CD4-positive, alpha-beta T cell treated with Interleukin-17A for 4 hours (primary cell): ENCODE results near the gene PANK3.
"Not testable (repeated sequence)": the region's sequence is repeated elsewhere in the genome, so short reads cannot be mapped to it uniquely, and the experiment has no call there.

ENCODE experiments used
- DNase-seq: peaks from one replicate; pipeline ENCODE4 v3.0.0-alpha.2; 2020; ENCODE audit warnings: mixed read lengths

PANK3 gene

DNA sequence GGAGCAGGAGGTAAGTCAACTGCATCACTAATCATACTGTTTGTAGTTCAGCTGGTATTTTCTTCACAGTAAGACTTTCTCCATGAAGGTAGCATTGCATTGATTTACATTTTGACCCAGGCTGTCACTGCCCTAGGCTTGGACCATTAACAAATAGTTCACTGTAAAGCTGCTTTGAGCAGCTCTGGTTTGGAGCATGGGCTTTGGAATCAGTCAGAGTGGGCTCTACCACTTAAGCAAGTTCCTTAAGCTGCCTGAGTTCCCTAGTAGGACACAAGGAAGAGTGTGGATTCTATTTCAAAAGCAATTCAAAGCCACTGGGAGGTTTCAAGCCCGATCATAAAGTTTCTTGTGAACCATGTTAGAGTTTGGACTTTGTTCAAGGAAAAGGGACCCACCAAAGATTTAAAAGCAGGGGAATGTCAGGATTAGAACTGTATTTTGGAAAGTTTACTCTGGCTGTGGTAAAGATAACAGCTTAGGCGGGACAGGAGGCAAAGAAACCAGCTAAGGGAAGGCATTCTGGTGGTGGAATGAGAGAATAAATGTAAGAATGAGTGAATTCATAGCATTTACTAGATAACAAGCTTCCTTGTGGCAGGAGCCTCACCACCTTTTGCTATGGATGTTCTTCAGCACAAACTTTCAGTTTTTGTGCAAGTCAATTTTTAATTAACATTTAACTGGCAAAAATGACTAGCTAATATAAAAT is 12.3 kb upstream of the PANK3 start:
- no peak for DNase-seq

DNA sequence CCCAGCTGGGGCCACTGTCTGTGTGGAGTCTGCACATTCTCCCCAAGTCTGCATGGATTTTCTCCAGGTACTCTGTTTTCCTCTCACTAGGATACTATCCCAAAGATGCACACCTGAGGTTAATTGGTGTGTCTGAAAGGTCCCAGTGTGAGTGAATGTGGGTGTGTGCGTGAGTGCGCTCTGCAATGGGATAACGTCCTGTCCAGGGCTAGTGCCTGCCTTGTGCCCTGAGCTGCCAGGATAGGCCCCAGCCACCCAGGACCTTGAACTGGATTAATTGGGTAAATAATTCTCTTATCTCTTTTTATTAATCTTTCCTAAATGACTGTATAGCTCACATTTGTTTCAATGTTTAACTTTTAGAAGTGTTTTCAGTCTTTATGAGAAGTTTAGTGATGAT is 11.5 kb upstream of the PANK3 start:
- DNase-seq = no peak

DNA sequence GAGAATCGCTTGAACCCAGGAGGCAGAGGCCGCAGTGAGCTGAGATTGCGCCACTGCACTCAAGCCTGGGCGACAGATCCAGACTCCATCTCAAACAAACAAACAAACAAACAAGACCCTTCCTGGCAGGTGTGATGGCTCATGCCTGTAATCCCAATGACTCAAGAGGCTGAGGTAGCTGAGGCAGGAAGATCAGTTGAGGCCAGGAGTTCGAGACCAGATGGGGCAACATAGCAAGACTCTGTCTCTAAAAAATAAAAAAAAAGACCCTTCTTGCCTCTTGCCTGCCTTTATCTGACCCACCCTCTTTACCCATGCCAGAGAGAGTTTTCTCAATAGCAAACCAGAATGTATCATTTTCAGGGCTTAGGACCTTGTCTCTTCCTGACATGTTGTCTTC is 8.8 kb upstream of the PANK3 start:
- DNase-seq = no peak

DNA sequence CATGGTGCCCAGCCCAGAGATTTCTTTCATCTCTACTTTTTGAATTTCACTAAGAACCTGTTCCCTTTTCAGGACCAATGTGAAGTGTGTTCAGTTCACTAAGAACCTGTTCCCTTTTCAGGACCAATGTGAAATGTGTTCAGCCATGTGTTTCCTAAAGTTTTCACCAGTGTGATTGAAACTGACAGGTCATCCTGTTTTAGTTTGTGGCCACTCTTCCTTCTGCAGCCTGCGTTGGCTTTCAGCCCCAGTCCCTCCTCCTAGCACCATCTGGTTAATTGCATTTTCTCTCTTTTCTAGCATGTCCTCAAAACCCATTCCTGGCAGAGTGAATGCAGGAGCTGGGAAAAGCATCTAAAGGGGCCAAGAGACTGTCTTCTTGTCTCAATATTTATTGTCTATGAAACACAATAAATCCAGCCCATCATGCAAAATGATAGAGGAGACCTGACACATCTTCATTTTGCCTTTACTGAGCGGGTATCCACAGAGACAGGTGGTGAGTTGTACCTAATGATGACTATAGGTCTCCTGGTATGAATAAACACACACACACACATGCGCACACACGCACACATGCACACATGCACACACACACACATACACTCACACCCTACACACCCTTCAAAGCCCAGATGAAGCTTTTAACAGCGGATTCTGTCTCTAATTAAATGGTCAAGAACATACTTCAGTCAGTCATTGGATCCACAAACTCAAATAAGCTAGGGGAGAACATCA is 6.1 kb upstream of the PANK3 start:
- DNase-seq = no peak

DNA sequence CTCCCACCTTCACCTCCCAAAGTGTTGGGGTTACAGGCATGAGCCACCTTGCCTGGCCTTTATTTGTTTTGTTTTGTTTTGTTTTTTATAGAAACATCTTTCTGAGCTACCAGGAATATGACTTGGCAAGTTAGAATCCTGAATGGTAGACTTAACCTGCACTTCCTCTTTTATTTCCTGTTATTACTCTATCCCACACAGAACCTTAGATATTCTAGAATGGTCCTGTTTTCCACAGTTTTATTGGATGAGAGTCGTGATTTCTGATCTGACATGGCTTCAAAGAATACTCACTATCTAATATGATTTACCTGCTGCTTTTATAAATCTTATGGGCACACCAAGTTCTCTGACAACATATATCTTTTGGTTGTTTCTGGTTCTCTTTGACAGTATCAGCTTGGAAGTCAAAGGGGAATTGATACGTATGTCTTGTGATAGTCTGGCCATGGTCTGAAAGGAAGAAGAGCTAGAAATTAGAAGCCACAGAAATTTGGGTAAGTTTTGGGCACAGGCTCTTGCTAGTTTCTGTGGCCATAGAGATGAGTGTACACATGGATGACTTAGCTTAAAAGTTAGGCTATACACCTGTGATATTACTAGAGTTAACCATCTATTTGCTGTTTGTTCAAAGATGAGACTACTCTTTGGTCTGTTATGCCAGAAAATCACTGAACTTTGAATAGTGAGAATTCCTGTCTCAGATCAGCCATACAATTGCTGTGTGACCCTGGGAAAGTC is 4.7 kb upstream of the PANK3 start:
- DNase-seq = no peak

DNA sequence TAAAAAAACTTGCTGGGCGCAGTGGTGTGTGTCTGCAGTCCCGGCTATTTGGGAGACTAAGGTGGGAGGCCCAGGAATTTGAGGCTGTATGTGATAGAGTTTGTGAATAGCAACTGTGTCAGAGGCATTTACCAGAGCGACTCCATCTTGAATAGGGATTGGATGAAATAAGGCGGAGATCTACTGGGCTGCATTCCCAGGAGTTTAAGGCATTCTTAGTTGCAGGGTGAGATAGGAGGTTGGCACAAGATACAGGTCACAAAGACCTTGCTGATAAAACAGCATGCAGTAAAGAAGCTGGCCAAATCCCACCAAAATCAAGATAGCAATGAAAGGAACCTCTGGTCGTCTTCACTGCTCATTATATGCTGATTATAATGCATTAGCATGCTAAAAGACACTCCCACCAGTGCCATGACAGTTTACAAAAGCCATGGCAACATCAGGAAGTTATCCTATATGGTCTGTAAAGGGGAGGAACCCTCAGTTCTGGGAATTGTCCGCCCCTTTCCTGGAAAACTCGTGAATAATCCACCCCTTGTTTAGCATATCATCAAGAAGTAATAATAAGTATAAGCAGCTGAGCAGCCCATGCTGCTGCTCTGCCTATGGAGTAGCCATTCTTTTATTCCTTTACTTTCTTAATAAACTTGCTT is 1.8 kb upstream of the PANK3 start:
- not testable (repeated sequence) for DNase-seq

DNA sequence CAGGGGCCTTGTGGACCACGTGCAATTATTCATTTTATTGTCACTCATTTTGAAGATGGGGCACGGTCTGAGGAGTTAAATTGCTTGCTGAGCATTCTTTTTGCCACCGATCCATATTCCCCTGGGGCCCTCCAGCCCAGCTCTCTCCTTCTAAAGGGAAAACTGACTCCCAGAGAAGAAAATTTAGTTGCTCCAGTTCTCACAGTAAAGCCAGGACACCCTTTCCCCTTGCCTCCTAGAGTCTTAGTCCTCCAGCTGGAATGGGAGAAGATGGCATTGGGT is 1.0 kb upstream of the PANK3 start:
- no peak for DNase-seq

DNA sequence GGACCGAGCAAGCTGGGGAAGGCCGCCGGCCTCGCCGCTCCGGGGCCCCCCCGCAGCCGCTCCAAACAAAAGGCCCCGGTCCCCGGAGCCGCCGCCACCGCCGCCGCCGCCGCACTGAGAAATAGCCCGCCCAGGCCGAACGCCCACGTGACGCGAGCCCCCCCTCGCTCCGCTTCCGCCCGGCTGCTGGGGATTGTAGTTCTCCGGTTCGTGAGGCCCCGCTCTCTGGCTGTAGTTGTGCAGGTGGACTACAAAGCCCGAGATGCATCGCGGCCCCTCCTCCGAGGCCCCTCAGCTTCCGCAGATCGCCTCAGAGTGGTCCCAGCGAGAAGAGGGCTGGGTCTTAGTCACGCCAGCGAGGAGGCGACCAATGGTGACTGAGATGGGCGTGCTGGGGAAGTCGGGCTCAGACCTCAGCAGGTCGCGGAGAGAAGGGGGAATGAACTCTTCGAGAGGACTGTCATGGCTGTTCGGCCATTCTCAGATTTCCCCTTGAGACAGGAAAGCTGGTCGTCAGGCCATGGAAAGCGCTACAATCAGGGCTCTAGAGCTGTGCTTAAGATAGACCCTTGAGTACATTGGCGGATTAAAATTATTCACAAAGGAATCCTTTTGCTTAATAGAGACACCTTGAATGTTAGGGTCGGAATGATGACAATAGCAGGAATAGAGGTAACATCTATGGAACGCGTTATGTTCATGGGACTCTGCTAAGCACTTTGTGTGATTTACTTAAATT is 489 bp upstream of the PANK3 start:
- peak; percentile 96 for DNase-seq

DNA sequence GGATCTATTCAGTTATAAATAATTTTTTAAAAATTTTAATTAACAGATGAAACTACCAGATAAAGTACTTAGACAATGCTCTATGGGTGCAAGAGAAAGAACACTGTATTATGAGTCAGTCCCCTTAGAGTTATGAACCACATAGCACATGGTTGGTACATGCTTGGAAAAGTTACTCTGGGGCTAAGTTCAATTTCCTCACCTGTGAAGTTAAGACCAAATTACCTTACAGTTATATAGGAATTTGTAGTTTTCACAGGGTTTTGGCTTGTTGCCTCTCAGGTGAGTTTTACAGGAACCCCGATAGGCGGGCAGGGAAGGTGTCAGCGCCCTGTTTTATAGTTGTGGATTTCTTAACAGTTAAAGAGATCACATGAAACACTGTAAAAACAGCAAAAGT is 1.2 kb downstream of the PANK3 start:
- no peak for DNase-seq

DNA sequence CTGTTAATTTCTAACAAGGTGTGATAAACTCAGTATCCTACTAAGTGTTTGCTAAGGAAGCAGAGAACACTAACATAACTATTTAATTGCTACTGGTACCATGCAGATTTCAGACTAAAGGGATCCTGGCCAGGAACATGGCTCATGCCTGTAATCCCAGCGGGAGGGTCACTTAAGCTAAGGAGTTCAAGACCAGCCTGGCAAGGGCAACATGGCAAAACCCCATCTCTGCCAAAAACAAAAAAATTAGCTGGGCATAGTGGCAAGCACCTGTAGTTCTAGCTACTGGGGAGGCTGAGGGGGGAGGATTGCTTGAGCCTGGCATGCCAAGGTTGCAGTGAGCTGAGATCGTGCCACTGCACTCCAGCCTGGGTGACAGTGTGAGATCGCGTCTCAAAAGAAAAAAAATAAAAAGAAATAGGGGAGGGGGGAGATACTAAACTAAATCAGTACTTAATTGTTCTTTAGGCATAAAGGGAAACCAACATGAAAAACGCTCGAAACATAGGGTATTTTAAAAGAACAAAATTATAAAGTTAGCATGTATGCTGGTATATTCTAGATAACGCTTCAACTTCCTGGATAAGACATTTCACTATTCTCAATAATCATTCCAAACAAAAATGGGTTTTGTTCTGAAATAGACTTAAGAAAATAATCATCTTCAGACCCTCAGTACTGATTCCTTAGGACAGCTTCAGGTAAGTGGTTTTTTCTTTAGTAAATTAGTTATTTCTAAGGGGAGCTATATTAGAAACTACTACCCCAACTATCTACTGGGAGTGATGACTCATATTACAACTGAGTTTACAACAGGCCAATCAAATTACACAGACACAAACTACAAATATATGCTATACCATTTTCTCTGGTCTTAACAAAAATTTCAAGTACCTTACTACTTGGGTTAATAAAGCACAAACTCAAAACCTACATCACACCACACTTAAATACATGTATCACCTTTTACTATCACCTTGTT is 3.5 kb downstream of the PANK3 start:
- no peak for DNase-seq

DNA sequence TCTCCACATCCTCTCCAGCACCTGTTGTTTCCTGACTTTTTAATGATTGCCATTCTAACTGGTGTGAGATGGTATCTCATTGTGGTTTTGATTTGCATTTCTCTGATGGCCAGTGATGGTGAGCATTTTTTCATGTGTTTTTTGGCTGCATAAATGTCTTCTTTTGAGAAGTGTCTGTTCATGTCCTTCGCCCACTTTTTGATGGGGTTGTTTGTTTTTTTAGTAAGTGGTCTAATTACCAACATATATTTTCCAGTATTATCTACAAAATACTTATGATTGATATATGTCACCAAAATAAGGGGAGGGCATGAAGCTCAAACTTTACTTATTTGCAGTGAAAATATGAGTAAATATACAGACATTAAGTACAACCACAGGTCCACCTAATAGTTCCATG is 5.0 kb downstream of the PANK3 start:
- DNase-seq = not testable (repeated sequence)

DNA sequence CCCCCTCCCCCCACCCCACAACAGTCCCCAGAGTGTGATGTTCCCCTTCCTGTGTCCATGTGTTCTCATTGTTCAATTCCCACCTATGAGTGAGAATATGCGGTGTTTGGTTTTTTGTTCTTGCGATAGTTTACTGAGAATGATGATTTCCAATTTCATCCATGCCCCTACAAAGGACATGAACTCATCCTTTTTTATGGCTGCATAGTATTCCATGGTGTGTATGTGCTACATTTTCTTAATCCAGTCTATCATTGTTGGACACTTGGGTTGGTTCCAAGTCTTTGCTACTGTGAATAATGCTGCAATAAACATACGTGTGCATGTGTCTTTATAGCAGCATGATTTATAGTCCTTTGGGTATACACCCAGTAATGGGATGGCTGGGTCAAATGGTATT is 5.5 kb downstream of the PANK3 start:
- DNase-seq = not testable (repeated sequence)

DNA sequence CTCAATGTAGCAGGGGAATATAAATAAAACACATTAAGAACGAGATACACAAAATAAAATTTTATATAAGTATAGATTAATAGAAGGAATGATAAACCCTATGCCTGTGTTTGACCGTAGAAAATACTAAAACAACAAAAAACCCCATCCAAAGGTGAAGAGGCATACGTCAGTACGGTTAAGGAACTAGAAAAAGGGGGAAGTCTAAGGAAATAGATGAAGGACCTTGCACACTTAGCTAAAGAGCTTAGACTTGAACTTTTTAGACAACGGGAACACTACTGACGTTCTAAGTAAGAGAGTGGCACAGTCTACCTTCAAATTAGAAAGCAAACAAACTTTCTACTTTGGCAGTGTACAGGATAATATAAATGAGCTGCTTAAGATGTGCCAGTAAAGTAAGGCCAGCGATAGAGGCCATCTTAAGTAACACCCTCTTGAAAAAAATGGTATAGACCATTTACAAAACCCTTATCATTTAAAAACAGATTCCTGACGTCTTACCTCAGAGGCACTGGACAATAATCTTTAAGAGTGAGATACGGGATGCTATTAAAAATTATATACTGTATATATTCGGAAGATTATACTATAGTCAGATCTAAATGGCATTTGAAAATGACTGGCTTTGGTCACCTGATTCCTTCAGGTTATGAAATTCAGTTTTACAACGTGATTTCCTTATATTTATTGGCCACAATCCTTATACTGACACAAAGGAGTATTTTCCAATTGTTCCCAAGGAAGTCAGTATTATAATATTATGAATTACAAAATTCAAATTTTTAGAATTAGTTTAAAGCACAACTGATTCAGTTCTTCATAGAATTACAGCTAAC is 8.5 kb downstream of the PANK3 start:
- no peak for DNase-seq

DNA sequence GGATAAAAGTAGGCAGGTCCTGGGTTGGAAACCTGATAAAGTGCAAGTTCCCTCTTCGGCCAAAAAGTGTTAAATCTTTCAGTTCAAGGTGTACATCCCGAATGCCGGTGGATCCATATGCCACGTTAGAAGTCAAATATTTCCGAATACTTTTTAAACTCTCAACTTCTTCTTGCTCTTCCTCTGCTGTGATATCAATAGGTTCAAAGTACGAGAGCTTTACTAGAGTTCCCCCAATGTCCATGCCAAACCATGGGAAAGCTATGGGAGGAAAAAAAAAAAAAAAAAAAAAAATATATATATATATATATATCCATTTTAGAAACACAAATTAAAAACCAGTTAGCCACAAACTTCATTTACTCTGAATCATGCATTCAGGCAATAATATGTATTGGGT is 10.4 kb downstream of the PANK3 start:
- no peak for DNase-seq

DNA sequence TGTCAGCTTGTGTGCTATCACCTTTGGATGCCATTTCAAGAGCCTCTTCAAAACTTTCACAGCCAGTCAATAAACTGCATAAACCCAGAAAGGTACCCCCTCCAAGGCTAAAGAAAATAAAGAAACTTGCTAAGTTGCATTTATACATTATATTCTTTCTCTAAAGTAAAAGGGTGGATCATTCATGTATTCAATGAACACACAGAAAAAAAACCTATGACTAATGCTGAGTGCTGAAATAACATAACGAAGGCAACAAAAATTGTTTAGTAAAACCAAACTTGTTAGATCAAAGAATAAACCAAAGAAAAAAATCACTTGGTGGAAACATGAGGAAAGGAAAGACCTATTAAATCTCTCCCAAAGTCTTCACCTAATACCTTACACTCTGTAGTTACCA is 15.2 kb downstream of the PANK3 start:
- no peak for DNase-seq

DNA sequence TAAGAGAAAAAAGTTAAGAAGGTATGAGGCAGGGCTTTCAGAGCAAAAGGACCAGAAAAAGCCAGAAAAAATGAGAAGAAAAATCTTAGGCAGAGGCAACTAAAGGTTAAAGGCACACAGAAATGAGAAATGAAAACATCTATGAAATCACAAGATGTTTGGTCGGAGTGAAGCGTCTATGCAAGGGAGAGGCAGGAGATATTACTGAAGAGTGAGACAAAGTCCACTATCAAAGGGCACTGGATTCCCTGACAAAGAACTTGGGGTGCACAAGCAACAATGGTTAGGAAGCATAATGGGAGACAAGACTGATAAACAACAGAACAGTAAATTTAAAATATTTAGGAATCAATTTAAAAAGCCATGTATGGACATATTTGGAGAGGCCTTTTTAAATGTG is 16.9 kb downstream of the PANK3 start:
- DNase-seq = no peak

DNA sequence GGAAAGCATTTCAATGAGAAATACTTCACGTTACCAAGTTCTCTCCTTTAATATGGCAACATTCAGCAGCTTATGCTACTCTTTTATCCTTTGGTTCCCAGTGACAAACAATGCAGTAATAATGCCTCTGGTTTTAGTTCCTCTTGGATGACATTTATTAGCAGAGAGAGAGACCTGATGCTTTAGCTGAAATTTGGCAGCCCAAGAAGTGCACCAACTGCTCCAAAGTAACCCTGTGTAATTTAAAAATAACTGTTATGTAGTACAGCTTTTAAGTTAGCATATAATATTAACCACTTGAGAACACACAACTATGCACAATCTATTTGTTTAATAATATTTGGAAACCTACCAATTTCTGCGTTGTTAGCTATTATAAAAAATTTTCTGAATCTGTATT is 21.8 kb downstream of the PANK3 start:
- no peak for DNase-seq

DNA sequence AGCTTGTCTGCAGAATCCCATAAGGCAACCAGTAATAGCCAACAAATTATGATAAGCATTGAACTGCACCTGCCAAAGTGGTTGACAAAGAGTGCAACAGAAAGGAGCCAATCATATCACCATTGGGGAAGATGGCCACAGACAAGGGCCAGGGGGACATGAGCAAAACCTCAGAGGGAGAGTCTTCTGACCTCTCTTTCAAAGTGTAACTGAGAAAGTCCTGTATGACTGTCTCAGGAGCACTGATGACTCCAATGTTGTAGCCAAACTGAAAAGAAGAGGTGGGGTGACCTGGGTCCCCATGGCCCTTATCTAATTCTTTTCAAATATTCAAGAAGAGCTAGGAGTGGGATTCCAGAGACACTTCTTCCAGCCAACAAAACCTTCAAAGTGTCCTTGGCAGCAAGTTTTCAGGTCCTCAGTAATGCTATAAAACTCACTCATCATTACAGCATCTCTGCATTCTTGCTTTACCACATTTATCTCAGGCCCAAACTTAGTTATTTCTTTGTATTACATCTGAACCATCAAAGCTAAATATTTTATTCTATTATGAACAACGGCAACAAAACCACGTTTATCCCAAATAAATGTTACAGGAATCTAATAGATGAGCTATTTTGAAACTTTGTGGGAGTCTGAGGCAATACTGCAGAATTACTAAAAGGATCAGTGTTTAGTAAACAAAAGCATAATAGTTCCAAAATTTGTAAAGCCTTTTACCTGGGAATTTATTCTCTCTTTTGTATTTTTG is 25.6 kb downstream of the PANK3 start:
- DNase-seq = no peak

DNA sequence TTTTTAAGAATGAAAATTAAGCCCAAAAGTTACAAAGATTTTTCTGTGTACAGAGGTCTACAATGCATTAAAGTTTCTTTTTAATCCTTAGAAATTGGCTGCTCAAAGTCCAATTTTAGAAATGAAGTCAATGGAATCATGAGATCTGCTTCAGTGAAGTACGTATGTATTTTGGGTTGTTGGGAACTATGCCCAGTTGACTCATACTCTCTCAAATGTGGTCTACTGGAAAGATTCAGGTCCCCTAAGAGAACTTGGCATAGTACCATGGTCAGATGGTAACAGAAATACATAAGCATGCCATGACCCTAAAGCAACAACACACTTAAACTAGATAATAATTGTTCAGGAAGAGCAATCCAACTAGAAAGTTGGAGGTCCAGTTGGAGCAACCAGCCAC is 27.0 kb downstream of the PANK3 start:
- DNase-seq = no peak

DNA sequence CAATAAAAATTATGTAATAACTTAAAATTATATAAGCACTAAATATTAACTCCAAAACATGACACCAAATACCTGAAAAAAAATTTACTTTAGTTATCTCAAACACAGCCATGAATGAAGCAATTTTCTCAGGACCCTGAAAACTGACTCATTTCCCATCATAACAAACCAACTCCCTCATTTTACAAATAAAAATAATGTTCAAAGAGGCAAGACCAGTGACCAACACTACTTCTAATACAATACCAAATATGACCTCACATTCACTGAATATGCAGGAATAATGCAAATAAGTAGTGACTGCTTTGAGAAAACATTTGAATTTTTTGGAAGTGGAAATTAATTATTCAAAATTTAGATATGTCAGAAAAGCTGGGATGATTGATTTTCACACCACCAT is 28.5 kb downstream of the PANK3 start:
- DNase-seq = no peak
